GM19035 (cell line): ENCODE data around the gene TCAF2.
"Not testable (repeated sequence)": the region's sequence is repeated elsewhere in the genome, so short reads cannot be mapped to it uniquely, and the experiment has no call there.

Source experiments
- ATAC-seq: cut with Tn5 transposase; IDR thresholded peaks from one replicate; pipeline ENCODE4 v1.9.1; 2021; ENCODE audit not compliant: unreplicated experiment

The TCAF2 gene

GRCh38 chr7:143620646-143621045 is at the start of gene TCAF2:
Gene TCAF2 (plus strand): TSS chr7:143620974.
- ATAC-seq, result peak; percentile 80

- not testable (repeated sequence) for ATAC-seq
Measured at GRCh38 chr7:143571501-143571900, 49.3 kb upstream of the TCAF2 start, which contains the start of gene CTAGE15. Gene CTAGE15 (plus strand): TSS chr7:143571801. CDS start chr7:143571818, 17 bp downstream.

- not testable (repeated sequence) for ATAC-seq
Measured at GRCh38 chr7:143588183-143588582, 32.6 kb upstream of the TCAF2 start.

GRCh38 chr7:143589897-143590296 is 30.9 kb upstream of the TCAF2 start:
- ATAC-seq, result not testable (repeated sequence)

- not testable (repeated sequence) for ATAC-seq
Measured at GRCh38 chr7:143598086-143598485, 22.7 kb upstream of the TCAF2 start.

- ATAC-seq, result not testable (repeated sequence)
Measured at GRCh38 chr7:143603549-143603948, 17.2 kb upstream of the TCAF2 start.

- not testable (repeated sequence) for ATAC-seq
Measured at GRCh38 chr7:143606088-143606487, 14.7 kb upstream of the TCAF2 start.

GRCh38 chr7:143615545-143615944 is 5.2 kb upstream of the TCAF2 start:
- not testable (repeated sequence) for ATAC-seq

GRCh38 chr7:143617204-143617603 is 3.6 kb upstream of the TCAF2 start:
- ATAC-seq, result not testable (repeated sequence)

GRCh38 chr7:143620058-143620457 is 716 bp upstream of the TCAF2 start:
- ATAC-seq, result peak; percentile 27

GRCh38 chr7:143621175-143621574 is 401 bp downstream of the TCAF2 start:
- peak; percentile 39 for ATAC-seq

GRCh38 chr7:143622130-143622529 is 1.4 kb downstream of the TCAF2 start:
- peak; percentile 28 for ATAC-seq

- ATAC-seq, result not testable (repeated sequence)
Measured at GRCh38 chr7:143630653-143631052, 9.9 kb downstream of the TCAF2 start.

- ATAC-seq, result not testable (repeated sequence)
Measured at GRCh38 chr7:143632506-143632905, 11.7 kb downstream of the TCAF2 start.

- ATAC-seq, result not testable (repeated sequence)
Measured at GRCh38 chr7:143633013-143633618, 12.3 kb downstream of the TCAF2 start.

- ATAC-seq, result not testable (repeated sequence)
Measured at GRCh38 chr7:143635364-143636240, 14.8 kb downstream of the TCAF2 start.

GRCh38 chr7:143639372-143639771 is 18.6 kb downstream of the TCAF2 start:
- ATAC-seq, result peak; percentile 77

- ATAC-seq, result not testable (repeated sequence)
Measured at GRCh38 chr7:143640528-143641189, 19.9 kb downstream of the TCAF2 start.

GRCh38 chr7:143646598-143646997 is 25.8 kb downstream of the TCAF2 start:
- ATAC-seq, result not testable (repeated sequence)

GRCh38 chr7:143649902-143650301 is 29.1 kb downstream of the TCAF2 start:
- not testable (repeated sequence) for ATAC-seq

- ATAC-seq, result not testable (repeated sequence)
Measured at GRCh38 chr7:143650447-143650846, 29.7 kb downstream of the TCAF2 start.
